ENCODE results near the gene HOXA7.

HOXA7 gene

DNA sequence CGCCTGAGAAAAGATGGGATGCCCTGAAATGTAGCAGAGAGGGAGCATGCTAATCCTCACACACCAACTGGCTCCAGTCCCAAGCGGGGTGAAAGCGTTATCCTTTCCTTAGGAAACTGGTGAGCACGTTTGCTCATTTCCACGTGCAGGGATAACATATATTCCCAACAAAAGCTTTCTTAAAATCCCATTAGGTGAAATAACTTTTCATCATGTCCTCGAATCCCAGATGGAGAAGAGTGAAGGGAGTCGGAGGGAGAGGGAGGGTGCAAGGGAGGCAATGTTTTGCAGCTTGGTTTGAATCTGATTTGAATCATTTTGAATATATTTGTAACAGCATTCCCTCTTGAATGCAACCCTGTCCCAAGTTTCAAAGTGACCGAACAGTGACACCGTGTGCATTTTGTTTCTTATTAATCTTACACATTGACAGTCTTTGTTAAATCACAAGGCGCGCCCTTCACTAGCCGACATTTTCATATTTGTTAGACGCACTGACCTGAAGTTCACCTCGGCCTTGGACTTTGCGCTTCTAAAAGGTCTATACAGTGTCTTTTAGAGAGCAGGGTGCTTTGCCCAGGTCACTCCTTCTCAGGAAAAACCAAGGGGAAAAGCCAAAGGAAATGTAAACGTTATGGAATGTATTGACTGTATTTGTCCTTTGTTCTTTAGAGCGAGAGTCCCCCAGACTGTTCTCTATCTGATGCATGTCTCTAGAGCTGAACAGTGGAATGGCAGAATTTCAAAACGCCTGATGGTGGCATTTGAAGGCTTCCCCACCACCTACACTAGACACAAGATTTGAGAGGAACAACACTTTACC, 22.9 kb downstream of the HOXA7 start:
- DNase-seq (ENCODE audit: low read depth) = no peak

DNA sequence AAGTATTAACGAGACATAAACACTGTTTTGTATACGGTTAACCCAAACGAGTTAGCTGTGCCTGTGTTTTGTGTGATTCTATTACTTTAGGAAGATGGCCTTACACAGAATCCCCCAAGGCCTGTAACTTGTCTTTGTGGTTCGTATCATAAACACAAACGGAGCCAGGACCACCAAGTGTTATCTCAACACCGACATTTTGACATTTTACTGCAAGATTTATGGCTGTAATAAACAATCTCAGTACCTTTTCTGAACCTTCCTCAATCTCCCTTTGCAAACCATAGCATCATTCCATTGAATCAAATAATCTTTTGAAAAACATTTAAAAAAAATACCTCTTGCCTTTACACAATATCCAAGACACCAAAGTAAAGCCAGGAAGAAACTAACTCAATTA, 23.5 kb downstream of the HOXA7 start:
- no peak for DNase-seq (ENCODE audit: low read depth)

- no peak for DNase-seq (ENCODE audit: low read depth)
These were observed 24.3 kb downstream of the HOXA7 start for GRCh38 chr7:27132214-27132613.

GRCh38 chr7:27131390-27131819, 25.1 kb downstream of the HOXA7 start:
- no peak for DNase-seq (ENCODE audit: low read depth)

- DNase-seq (ENCODE audit: low read depth) = no peak
These were observed 25.7 kb downstream of the HOXA7 start, which contains the start of gene HOXA4 for GRCh38 chr7:27130540-27131389. Gene HOXA4 (minus strand): TSS chr7:27130757. CDS start chr7:27130733, 24 bp downstream.

- no peak for DNase-seq (ENCODE audit: low read depth)
These were observed 26.5 kb downstream of the HOXA7 start for GRCh38 chr7:27129729-27130539.

GRCh38 chr7:27128776-27129728, 27.4 kb downstream of the HOXA7 start:
- DNase-seq (ENCODE audit: low read depth) = no peak

- DNase-seq (ENCODE audit: low read depth) = no peak
These were observed 28.4 kb downstream of the HOXA7 start for GRCh38 chr7:27128034-27128433.

DNA sequence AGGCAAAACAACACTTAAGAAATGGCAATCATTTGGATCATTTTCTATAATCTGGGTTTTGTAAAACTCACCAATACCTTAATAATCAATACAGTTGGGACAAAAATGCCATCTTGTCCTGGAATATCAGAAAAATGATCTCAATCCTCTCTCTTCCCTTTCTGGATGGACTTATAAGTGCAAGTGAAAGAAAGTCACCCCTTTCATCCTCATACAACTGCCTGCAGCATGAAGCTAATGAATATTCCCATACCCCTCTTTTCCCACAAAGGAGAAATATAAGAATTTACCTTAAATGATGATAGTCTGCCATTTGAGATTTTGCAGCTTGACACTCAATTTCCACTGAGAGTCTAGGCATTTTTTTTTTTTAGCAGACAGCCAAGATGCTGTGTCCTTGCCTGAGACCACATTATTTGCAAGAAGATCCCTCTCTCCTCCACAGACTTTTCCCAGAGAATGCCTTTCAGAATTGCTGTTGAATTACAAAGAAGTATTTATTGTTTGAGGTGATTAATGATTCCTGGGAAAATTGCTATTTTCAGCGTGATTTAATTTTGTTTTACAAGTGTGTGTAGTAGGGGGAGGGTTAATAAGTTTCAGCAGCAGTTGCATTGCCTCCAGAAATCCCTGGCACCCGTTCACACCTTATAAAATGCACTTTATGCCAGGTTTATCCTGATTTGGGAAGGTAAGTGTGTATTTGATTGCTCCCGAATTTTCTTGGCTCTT, 29.7 kb downstream of the HOXA7 start:
- no peak for DNase-seq (ENCODE audit: low read depth)

DNA sequence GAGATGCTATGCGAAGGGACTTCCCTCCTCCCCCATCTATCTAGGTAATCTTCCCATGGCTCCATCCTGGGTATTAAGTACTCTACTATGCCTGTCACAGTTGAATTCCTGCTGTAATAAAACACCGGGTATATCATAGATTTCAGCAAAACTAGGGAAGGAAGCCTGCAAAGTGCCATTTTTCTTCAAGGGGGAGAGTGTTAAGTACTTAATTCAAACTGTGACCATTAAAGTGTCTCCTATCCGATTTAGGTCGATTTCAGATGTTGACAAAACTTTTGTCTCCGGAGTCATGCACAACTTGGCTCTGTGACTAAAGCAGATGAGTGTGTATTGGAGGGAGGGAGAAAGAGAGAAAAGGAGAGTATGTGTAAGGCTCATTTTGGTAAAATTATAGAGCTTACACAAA, 30.5 kb downstream of the HOXA7 start:
- no peak for DNase-seq (ENCODE audit: low read depth)

DNA sequence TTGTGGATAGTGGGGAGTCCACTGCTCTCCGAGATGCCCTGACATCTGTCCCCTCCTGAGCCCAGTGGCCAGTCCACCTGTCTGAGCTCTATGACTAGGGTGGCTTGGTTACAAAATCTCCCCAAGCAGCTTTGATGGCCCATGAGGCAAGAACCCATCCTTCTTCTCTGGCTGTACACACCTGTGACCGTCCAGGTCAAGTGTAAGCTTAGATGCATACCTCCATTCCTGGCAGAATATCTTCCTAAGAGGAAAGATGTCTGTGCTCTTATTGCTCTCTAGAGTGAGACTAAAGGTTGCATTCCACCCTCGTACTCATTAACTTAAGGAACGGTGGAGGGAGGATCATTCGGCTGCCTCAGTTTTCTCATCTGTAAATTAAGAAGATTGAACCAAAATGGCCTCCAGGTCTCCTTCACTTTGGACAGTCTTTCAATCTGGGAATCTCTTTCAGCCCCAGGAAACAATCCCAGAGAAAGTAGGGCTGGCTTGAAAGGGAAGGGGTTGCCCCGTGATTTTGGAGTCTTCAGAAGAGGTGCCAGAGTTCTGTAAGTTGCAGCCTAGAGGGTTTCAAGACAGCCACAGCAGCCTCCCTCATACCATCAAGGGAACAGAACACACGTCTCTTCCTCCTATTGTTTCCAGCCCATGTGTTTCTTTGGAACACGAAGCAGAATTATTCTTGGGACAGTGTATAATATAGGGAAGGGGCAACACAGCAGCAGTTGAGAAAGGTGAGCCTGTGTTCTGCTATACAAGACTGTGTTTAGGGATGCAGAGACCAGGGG, 31.4 kb downstream of the HOXA7 start:
- no peak for DNase-seq (ENCODE audit: low read depth)

GRCh38 chr7:27124096-27124901, 32.2 kb downstream of the HOXA7 start:
- DNase-seq (ENCODE audit: low read depth) = no peak

- no peak for DNase-seq (ENCODE audit: low read depth)
These were observed 32.9 kb downstream of the HOXA7 start for GRCh38 chr7:27123477-27124053.

GRCh38 chr7:27123007-27123476, 33.4 kb downstream of the HOXA7 start:
- DNase-seq (ENCODE audit: low read depth) = no peak

DNA sequence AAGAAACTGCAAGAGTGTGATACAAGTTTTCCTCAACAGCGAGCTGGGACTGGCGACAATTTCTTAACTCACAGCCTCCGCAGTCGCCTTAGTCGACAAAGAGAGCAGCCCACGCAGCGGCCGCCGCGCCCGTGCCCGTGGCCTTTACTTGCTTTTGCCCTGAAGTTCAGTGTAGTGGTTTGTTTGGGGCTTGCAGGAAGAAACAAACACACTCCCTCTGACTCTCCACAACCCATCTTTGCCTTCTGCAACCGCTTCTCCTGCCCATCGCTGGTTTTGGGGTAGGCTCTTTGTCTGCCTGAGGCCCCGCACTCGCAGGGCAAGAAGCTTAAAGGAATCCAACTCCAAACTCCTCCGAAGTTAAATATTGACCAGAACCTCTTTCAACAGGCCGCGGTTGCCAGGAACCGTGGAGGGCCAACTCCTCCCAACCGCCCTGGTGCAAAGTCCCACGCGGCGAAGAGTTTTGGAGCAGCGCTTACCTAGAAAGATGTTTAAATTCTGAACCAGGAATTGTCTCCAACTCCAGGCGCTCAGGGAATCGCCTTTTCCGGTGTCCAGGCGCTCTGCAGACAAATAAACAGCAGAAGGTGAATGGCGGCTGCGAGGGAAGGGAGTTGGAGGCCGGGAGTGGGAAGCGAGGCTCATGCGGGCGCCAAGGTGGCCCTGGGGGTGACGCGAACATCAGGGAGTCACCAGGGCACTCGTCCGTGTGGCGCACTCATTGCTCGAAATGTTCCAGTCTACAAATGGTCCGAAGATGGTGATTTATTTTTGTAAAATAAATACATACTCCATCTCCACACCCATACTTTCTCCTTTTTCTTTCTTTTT, 34.2 kb downstream of the HOXA7 start:
- no peak for DNase-seq (ENCODE audit: low read depth)

GRCh38 chr7:27121684-27122076, 34.8 kb downstream of the HOXA7 start:
- DNase-seq (ENCODE audit: low read depth) = no peak

DNA sequence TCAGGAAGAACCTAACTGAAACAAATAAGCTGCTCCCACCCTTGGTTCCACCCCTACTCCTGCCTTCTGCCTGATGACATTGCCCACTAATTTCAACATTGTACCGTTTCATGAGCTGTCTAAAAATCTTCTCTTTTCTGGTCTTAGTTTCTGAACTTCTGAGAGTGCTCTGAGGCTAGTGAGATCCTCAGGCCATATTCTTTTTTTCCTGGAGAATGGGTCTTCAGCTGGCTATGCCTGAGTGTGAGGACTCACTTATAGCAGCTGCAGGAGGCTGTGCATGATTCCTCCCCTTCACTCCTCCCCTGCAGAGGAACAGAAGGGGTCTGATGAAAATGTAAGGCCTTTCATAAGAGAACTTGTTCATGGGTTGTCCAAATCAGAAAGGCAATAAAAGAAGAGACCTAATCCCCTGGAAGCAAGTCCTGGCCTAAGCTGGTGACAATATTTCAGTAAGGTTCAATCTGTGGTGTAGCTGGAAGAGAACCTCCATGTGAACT, 37.0 kb downstream of the HOXA7 start:
- DNase-seq (ENCODE audit: low read depth) = no peak
